ENCODE results near the gene TEX19. TPM values are rescaled to one million over a fixed set of nuclear protein-coding genes. Genes with fewer than 3 reads are reported as not detected.
A peak's percentile ranks its signal among the peaks of the same experiment; 100 is the strongest.

The TEX19 gene
- total RNA-seq, 2 donors from 2014 or later, result not detected

- peaks cover 0 to 5% of the 10 kb centered on the region in 2 donors for H3K4me1 Mint-ChIP-seq (ENCODE audit: low read depth in 2 of 2)
- H3K4me3 Mint-ChIP-seq, result no peak overlapping the region
- H3K36me3 Mint-ChIP-seq, result no peaks in the 10 kb centered on the region
- no peak overlapping the region for H3K27ac Mint-ChIP-seq
- no peak for ATAC-seq
- no peaks in the 10 kb centered on the region for H3K9me3 Mint-ChIP-seq
- peaks cover 8 to 9% of the 10 kb centered on the region in 2 donors for H3K27me3 Mint-ChIP-seq
- DNase-seq (ENCODE audit: low spot score), result no peak
These were observed 28.7 kb downstream of the TEX19 start for GRCh38 chr17:82387705-82388106.

GRCh38 chr17:82388223-82388921 is 29.3 kb downstream of the TEX19 start:
- H3K4me3 Mint-ChIP-seq, result no peak overlapping the region
- H3K4me1 Mint-ChIP-seq (ENCODE audit: low read depth in 2 of 2), result peaks cover 0 to 5% of the 10 kb centered on the region in 2 donors
- peaks cover 8 to 9% of the 10 kb centered on the region in 2 donors for H3K27me3 Mint-ChIP-seq
- ATAC-seq, result peak in 1 of 2 donors; percentile 8
- no peak for DNase-seq (ENCODE audit: low spot score)
- H3K36me3 Mint-ChIP-seq, result no peaks in the 10 kb centered on the region
- no peak overlapping the region for H3K27ac Mint-ChIP-seq
- H3K9me3 Mint-ChIP-seq, result no peaks in the 10 kb centered on the region

GRCh38 chr17:82388922-82389283 is 29.9 kb downstream of the TEX19 start:
- Mint-ChIP-seq H3K9me3 (no peaks in the 10 kb centered on the region), H3K4me3 (no peak overlapping the region), H3K4me1 (ENCODE audit: low read depth in 2 of 2) (peaks cover 0 to 5% of the 10 kb centered on the region in 2 donors), H3K36me3 (no peaks in the 10 kb centered on the region), H3K27me3 (peaks cover 5 to 9% of the 10 kb centered on the region in 2 donors), H3K27ac (no peak overlapping the region)
- ATAC-seq (no peak), DNase-seq (ENCODE audit: low spot score) (no peak)

- Mint-ChIP-seq H3K4me1 (ENCODE audit: low read depth in 2 of 2) (peaks cover 0 to 5% of the 10 kb centered on the region in 2 donors), H3K9me3 (no peaks in the 10 kb centered on the region), H3K36me3 (no peaks in the 10 kb centered on the region), H3K27ac (no peak overlapping the region), H3K27me3 (peaks cover 5 to 9% of the 10 kb centered on the region in 2 donors), H3K4me3 (no peak overlapping the region)
- ATAC-seq, result no peak
- DNase-seq (ENCODE audit: low spot score), result no peak
These were observed 30.3 kb downstream of the TEX19 start for GRCh38 chr17:82389379-82389778.

- no peak for ATAC-seq
- Mint-ChIP-seq H3K9me3 (no peaks in the 10 kb centered on the region), H3K4me1 (ENCODE audit: low read depth in 2 of 2) (peaks cover 0 to 5% of the 10 kb centered on the region in 2 donors), H3K36me3 (no peaks in the 10 kb centered on the region), H3K27ac (no peak overlapping the region), H3K27me3 (peaks cover 5 to 9% of the 10 kb centered on the region in 2 donors), H3K4me3 (no peak overlapping the region)
- no peak for DNase-seq (ENCODE audit: low spot score)
These were observed 31.2 kb downstream of the TEX19 start for GRCh38 chr17:82390015-82390859.

- Mint-ChIP-seq H3K27me3 (peaks cover 5 to 9% of the 10 kb centered on the region in 2 donors), H3K36me3 (no peaks in the 10 kb centered on the region), H3K4me3 (no peak overlapping the region), H3K9me3 (no peaks in the 10 kb centered on the region), H3K4me1 (ENCODE audit: low read depth in 2 of 2) (peaks cover 3 to 5% of the 10 kb centered on the region in 2 donors), H3K27ac (no peak overlapping the region)
- DNase-seq (ENCODE audit: low spot score) (no peak), ATAC-seq (no peak)
These were observed 31.9 kb downstream of the TEX19 start for GRCh38 chr17:82390860-82391435.

- Mint-ChIP-seq H3K4me3 (no peak overlapping the region), H3K27me3 (peaks cover 5 to 9% of the 10 kb centered on the region in 2 donors), H3K27ac (no peak overlapping the region), H3K4me1 (ENCODE audit: low read depth in 2 of 2) (peaks cover 5 to 8% of the 10 kb centered on the region in 2 donors), H3K36me3 (no peaks in the 10 kb centered on the region), H3K9me3 (no peaks in the 10 kb centered on the region)
- ATAC-seq (no peak), DNase-seq (ENCODE audit: low spot score) (no peak)
These were observed 32.5 kb downstream of the TEX19 start for GRCh38 chr17:82391496-82392066.

GRCh38 chr17:82392209-82392920 is 33.3 kb downstream of the TEX19 start:
- Mint-ChIP-seq H3K36me3 (no peaks in the 10 kb centered on the region), H3K9me3 (no peaks in the 10 kb centered on the region), H3K27ac (no peak overlapping the region), H3K4me3 (no peak overlapping the region), H3K27me3 (peaks cover 5 to 7% of the 10 kb centered on the region in 2 donors), H3K4me1 (ENCODE audit: low read depth in 2 of 2) (peaks cover 5 to 8% of the 10 kb centered on the region in 2 donors)
- DNase-seq (ENCODE audit: low spot score), result peak; percentile 58
- ATAC-seq, result no peak

- H3K9me3 Mint-ChIP-seq, result no peaks in the 10 kb centered on the region
- no peak for ATAC-seq
- no peak overlapping the region for H3K4me3 Mint-ChIP-seq
- H3K27ac Mint-ChIP-seq, result no peak overlapping the region
- peaks cover 0 to 1% of the 10 kb centered on the region in 2 donors for H3K27me3 Mint-ChIP-seq
- peaks cover 0 to 8% of the 10 kb centered on the region in 2 donors for H3K4me1 Mint-ChIP-seq (ENCODE audit: low read depth in 2 of 2)
- peak; percentile 5 for DNase-seq (ENCODE audit: low spot score)
- H3K36me3 Mint-ChIP-seq, result no peaks in the 10 kb centered on the region
These were observed 33.9 kb downstream of the TEX19 start for GRCh38 chr17:82392941-82393340.

- Mint-ChIP-seq H3K27me3 (no peaks in the 10 kb centered on the region), H3K4me1 (ENCODE audit: low read depth in 2 of 2) (peaks cover 0 to 8% of the 10 kb centered on the region in 2 donors), H3K9me3 (no peaks in the 10 kb centered on the region), H3K27ac (no peak overlapping the region), H3K36me3 (no peaks in the 10 kb centered on the region), H3K4me3 (no peak overlapping the region)
- DNase-seq (ENCODE audit: low spot score) (peak; percentile 45), ATAC-seq (no peak)
These were observed 35.2 kb downstream of the TEX19 start for GRCh38 chr17:82394278-82394677.

GRCh38 chr17:82396601-82397435 is 37.8 kb downstream of the TEX19 start:
- Mint-ChIP-seq H3K9me3 (no peaks in the 10 kb centered on the region), H3K27ac (no peak overlapping the region), H3K4me3 (no peak overlapping the region), H3K4me1 (ENCODE audit: low read depth in 2 of 2) (peaks cover 6 to 18% of the 10 kb centered on the region in 2 donors), H3K27me3 (no peaks in the 10 kb centered on the region), H3K36me3 (no peaks in the 10 kb centered on the region)
- ATAC-seq (no peak), DNase-seq (ENCODE audit: low spot score) (peak; percentile 46)

GRCh38 chr17:82397449-82398335 is 38.6 kb downstream of the TEX19 start:
- no peaks in the 10 kb centered on the region for H3K9me3 Mint-ChIP-seq
- no peaks in the 10 kb centered on the region for H3K27me3 Mint-ChIP-seq
- H3K4me1 Mint-ChIP-seq (ENCODE audit: low read depth in 2 of 2), result peaks cover 6 to 18% of the 10 kb centered on the region in 2 donors
- no peak for ATAC-seq
- no peak overlapping the region for H3K27ac Mint-ChIP-seq
- H3K36me3 Mint-ChIP-seq, result peaks cover 2% of the 10 kb centered on the region
- no peak overlapping the region for H3K4me3 Mint-ChIP-seq
- DNase-seq (ENCODE audit: low spot score), result peak; percentile 41

Data from natural killer cell treated with Interleukin-12 subunit alpha and Interleukin-12 subunit beta and Interleukin-15 and Interleukin-18, amount 100 ng/mL, for 72 hours (primary cell).